Neural cell (in vitro differentiated cells): ENCODE results near the gene EXOC1L. TPM values are rescaled to one million over a fixed set of nuclear protein-coding genes. Genes with fewer than 3 reads are reported as not detected.

ENCODE experiments used
- H2AFZ ChIP-seq: fragments of 200-600, 300-800 bp; sonication (generic), shearing (Covaris generic); 2 replicates; pipeline ENCODE4 v1.6.0; 2014; ENCODE audit warnings: low read depth, mild to moderate bottlenecking, antibody characterized with exemption, low read length, moderate library complexity
- H3F3A ChIP-seq: fragments of 200-600 bp; shearing (Covaris generic); 2 replicates; pipeline ENCODE4 v1.6.1; 2016; ENCODE audit warnings: mild to moderate bottlenecking, moderate library complexity, mixed read lengths, antibody characterized with exemption, low read length; ENCODE audit not compliant: insufficient read depth, poor library complexity, severe bottlenecking
- H3K27ac ChIP-seq: fragments of 200-600, 300-800 bp; sonication (generic), shearing (Covaris generic); 2 replicates; pipeline ENCODE4 v1.5.1; 2014; ENCODE audit warnings: mild to moderate bottlenecking, low read length, moderate library complexity
- H3K27me3 ChIP-seq: fragments of 300-800, 200-600 bp; sonication (generic), shearing (Covaris generic); 2 replicates; pipeline ENCODE4 v1.6.0; 2014; ENCODE audit warnings: mild to moderate bottlenecking, low read depth, low read length, moderate library complexity; ENCODE audit not compliant: insufficient read depth
- H3K36me3 ChIP-seq: fragments of 300-800, 200-600 bp; sonication (generic), shearing (Covaris generic); 2 replicates; pipeline ENCODE4 v1.5.1; 2014; ENCODE audit warnings: mild to moderate bottlenecking, antibody characterized with exemption, low read length, moderate library complexity; ENCODE audit not compliant: insufficient read depth
- H3K4me2 ChIP-seq: fragments of 300-800, 200-600 bp; sonication (generic), shearing (Covaris generic); 2 replicates; pipeline ENCODE4 v1.6.0; 2014; ENCODE audit warnings: mild to moderate bottlenecking, low read length
- H3K4me3 ChIP-seq: fragments of 300-800, 200-600 bp; sonication (generic), shearing (Covaris generic); 2 replicates; pipeline ENCODE4 v1.5.1; 2014; ENCODE audit warnings: mild to moderate bottlenecking, low read length, moderate library complexity
- H3K79me2 ChIP-seq: fragments of 200-600 bp; shearing (Covaris generic); replicated peaks from 2 replicates; pipeline ENCODE4 v1.6.0; 2014; ENCODE audit warnings: mild to moderate bottlenecking, low read length, moderate library complexity; ENCODE audit not compliant: insufficient read depth
- H3K9ac ChIP-seq: fragments of 300-800, 200-600 bp; sonication (generic), shearing (Covaris generic); 2 replicates; pipeline ENCODE4 v1.6.1; 2016; ENCODE audit warnings: mild to moderate bottlenecking, low read length, mixed read lengths
- H3K9me2 ChIP-seq: fragments of 200-600 bp; shearing (Covaris generic); 2 replicates; pipeline ENCODE4 v1.6.1; 2016; ENCODE audit warnings: mild to moderate bottlenecking, low read length, mixed read lengths; ENCODE audit not compliant: insufficient read depth
- H3K9me3 ChIP-seq: fragments of 200-600, 300-800 bp; sonication (generic), shearing (Covaris generic); 2 replicates; pipeline ENCODE4 v1.6.1; 2016; ENCODE audit warnings: mild to moderate bottlenecking, mixed run types, low read length, moderate library complexity, mixed read lengths
- H4K20me1 ChIP-seq: fragments of 200-600 bp; shearing (Covaris generic); 2 replicates; pipeline ENCODE4 v1.6.1; 2016; ENCODE audit warnings: mild to moderate bottlenecking, mixed run types; ENCODE audit not compliant: insufficient read depth
- EP300 ChIP-seq: fragments of 450-650 bp; conservative IDR thresholded peaks from 2 replicates; pipeline ENCODE4 v1.6.1; 2014; ENCODE audit warnings: antibody characterized with exemption, mild to moderate bottlenecking, moderate library complexity; ENCODE audit not compliant: poor library complexity, severe bottlenecking
- EZH2 ChIP-seq: fragments of 200-600, 300-800 bp; shearing (Covaris generic), sonication (generic); IDR thresholded peaks from 2 replicates; pipeline ENCODE4 v1.6.1; 2014; ENCODE audit warnings: antibody characterized with exemption, low read length, borderline replicate concordance, mild to moderate bottlenecking; ENCODE audit not compliant: insufficient read depth, poor library complexity, severe bottlenecking
- MXI1 ChIP-seq: fragments of 450-650 bp; conservative IDR thresholded peaks from 2 replicates; pipeline ENCODE4 v1.6.1; 2014; ENCODE audit warnings: antibody characterized with exemption, mild to moderate bottlenecking; ENCODE audit not compliant: poor library complexity, severe bottlenecking
- POLR2AphosphoS5 ChIP-seq: IDR thresholded peaks from 2 replicates; pipeline ENCODE4 v1.6.1; 2012
- RAD21 ChIP-seq: fragments of 450-650 bp; conservative IDR thresholded peaks from 2 replicates; pipeline ENCODE4 v1.6.1; 2014; ENCODE audit warnings: antibody characterized with exemption, mild to moderate bottlenecking, moderate library complexity
- SMC3 ChIP-seq: fragments of 450-650 bp; conservative IDR thresholded peaks from 2 replicates; pipeline ENCODE4 v1.6.1; 2014; ENCODE audit warnings: antibody characterized with exemption, mild to moderate bottlenecking, moderate library complexity; ENCODE audit not compliant: poor library complexity
- TAF1 ChIP-seq: IDR thresholded peaks from 2 replicates; pipeline ENCODE4 v1.6.1; 2012; ENCODE audit warnings: low read depth
- polyA plus RNA-seq: library from polyadenylated mRNA; depleted of rRNA; stranded (reverse); fragments of >200 nt; gene quantifications from 2 replicates; pipeline ENCODE4 v1.2.3, GENCODE V29; 2014
- TF ChIP-seq, protein P1 (sequence below): IDR thresholded peaks from 2 replicates; pipeline ENCODE4 v1.6.1; 2012; ENCODE audit warnings: borderline replicate concordance
- TF ChIP-seq, protein P2 (sequence below): fragments of 450-650 bp; IDR thresholded peaks from 2 replicates; pipeline ENCODE4 v1.5.1; 2014; ENCODE audit warnings: antibody characterized with exemption, mild to moderate bottlenecking, moderate library complexity; ENCODE audit not compliant: poor library complexity, severe bottlenecking

EXOC1L gene
- polyA plus RNA-seq, 1 donor from 2014 or later = not detected

DNA sequence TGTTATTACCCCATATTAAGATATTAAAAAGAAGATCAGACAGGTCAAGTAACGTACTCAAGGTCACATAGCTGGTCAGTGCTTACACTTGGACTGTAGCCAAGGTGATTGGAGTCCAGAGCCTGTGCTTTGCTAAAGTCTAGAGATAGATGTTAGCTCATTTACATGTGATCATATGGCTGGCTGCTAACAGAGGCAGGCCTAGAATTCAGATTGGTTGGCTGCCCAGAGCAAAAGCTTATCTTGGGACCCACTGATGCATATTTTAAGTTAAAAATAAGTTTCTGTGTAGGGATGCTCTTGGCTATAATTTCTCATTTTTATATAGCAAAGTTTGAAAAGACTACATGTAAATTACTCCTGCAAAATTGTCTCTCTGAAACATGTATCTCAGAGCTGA lies 18.1 kb upstream of the EXOC1L start:
- no peaks in the 10 kb centered on the region for H4K20me1 ChIP-seq
- H3K36me3 ChIP-seq = no peaks in the 10 kb centered on the region
- no peak overlapping the region for H2AFZ ChIP-seq
- no peak overlapping the region for H3K9ac ChIP-seq
- H3K27ac ChIP-seq = no peak overlapping the region
- no peak overlapping the region for H3K4me3 ChIP-seq
- no peaks in the 10 kb centered on the region for H3K9me2 ChIP-seq
- no peaks in the 10 kb centered on the region for H3K79me2 ChIP-seq
- TF ChIP-seq EZH2 (no peak), POLR2AphosphoS5 (no peak), TAF1 (no peak), SMC3 (no peak), MXI1 (no peak), EP300 (no peak), RAD21 (no peak)
- TF ChIP-seq, protein P1, sequence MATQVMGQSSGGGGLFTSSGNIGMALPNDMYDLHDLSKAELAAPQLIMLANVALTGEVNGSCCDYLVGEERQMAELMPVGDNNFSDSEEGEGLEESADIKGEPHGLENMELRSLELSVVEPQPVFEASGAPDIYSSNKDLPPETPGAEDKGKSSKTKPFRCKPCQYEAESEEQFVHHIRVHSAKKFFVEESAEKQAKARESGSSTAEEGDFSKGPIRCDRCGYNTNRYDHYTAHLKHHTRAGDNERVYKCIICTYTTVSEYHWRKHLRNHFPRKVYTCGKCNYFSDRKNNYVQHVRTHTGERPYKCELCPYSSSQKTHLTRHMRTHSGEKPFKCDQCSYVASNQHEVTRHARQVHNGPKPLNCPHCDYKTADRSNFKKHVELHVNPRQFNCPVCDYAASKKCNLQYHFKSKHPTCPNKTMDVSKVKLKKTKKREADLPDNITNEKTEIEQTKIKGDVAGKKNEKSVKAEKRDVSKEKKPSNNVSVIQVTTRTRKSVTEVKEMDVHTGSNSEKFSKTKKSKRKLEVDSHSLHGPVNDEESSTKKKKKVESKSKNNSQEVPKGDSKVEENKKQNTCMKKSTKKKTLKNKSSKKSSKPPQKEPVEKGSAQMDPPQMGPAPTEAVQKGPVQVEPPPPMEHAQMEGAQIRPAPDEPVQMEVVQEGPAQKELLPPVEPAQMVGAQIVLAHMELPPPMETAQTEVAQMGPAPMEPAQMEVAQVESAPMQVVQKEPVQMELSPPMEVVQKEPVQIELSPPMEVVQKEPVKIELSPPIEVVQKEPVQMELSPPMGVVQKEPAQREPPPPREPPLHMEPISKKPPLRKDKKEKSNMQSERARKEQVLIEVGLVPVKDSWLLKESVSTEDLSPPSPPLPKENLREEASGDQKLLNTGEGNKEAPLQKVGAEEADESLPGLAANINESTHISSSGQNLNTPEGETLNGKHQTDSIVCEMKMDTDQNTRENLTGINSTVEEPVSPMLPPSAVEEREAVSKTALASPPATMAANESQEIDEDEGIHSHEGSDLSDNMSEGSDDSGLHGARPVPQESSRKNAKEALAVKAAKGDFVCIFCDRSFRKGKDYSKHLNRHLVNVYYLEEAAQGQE = no peak
- TF ChIP-seq, protein P2, sequence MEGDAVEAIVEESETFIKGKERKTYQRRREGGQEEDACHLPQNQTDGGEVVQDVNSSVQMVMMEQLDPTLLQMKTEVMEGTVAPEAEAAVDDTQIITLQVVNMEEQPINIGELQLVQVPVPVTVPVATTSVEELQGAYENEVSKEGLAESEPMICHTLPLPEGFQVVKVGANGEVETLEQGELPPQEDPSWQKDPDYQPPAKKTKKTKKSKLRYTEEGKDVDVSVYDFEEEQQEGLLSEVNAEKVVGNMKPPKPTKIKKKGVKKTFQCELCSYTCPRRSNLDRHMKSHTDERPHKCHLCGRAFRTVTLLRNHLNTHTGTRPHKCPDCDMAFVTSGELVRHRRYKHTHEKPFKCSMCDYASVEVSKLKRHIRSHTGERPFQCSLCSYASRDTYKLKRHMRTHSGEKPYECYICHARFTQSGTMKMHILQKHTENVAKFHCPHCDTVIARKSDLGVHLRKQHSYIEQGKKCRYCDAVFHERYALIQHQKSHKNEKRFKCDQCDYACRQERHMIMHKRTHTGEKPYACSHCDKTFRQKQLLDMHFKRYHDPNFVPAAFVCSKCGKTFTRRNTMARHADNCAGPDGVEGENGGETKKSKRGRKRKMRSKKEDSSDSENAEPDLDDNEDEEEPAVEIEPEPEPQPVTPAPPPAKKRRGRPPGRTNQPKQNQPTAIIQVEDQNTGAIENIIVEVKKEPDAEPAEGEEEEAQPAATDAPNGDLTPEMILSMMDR = no peak
- no peaks in the 10 kb centered on the region for H3K9me3 ChIP-seq
- no peak overlapping the region for H3K4me2 ChIP-seq
- H3K27me3 ChIP-seq = no peaks in the 10 kb centered on the region
- no peaks in the 10 kb centered on the region for H3F3A ChIP-seq

DNA sequence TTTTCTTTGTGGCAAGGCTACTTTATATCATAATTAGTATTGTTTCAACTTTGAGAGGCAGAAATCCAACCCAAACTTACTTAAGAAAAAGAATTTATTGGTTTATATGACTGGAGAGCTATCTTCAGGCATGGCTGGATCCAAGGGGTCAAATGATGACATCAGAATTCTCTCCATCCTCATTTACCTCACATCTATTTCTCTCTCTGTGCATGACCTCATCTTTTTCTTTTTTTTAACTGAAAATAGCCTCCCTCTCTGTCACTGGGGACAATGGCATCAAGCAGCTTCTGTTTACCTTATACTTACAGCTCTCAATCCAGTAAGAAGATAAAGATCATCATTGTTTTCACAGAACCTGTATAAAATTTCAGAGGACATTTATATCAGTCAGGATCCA lies 12.0 kb upstream of the EXOC1L start:
- TF ChIP-seq TAF1 = no peak
- TF ChIP-seq, protein P1 = no peak
- TF ChIP-seq, protein P2 = no peak
- TF ChIP-seq RAD21 = no peak
- TF ChIP-seq POLR2AphosphoS5 = no peak
- no peak for TF ChIP-seq EZH2
- no peak for TF ChIP-seq EP300
- TF ChIP-seq MXI1 = no peak
- TF ChIP-seq SMC3 = no peak
- Histone ChIP-seq H3K9me3 (no peaks in the 10 kb centered on the region), H3K4me3 (no peak overlapping the region), H3K27ac (no peak overlapping the region), H4K20me1 (no peaks in the 10 kb centered on the region), H3K79me2 (no peaks in the 10 kb centered on the region), H3K27me3 (no peaks in the 10 kb centered on the region), H3K4me2 (no peak overlapping the region), H3F3A (no peaks in the 10 kb centered on the region), H3K36me3 (no peaks in the 10 kb centered on the region), H2AFZ (no peak overlapping the region), H3K9me2 (no peaks in the 10 kb centered on the region), H3K9ac (no peak overlapping the region)
